ENCODE data around the gene DDO. TPM values are rescaled to one million over a fixed set of nuclear protein-coding genes. Genes with fewer than 3 reads are reported as not detected.

DDO gene
- total RNA-seq, 1 donor from 2014 or later: not detected

DNA sequence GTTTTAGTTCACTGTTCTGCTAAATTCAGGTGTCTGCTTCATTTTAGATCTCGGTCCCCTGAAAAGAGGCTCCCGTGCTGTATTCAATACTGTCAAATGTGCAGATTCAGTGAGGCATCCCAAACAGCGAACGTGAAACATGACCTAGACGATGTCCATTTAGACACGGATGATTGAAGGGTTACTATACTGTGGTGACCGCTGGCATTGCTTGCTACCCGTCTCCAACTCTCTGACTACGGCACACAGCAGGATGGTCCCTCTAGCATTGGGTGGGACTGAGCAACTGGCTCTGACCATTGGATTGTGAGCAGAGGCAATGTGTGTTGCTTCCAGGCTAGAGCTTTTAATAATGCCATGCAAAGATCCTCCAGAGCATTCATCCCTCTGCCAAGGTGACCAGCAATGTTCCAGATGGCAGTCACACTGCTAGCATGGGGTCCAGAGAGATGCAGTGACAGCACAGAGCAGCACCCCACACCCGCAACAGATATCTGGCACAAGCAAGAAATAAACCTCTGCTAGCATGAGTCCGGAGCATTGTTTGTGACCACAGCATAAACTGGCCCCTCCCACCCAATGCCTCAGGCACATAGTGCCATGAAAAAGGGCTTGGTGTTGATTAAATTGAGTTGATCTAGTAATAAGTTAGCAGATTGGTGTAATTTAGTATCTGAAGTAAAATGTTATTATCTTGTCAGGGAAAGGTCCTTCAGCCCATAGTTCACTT is 66.2 kb downstream of the DDO start:
- no peak for DNase-seq (ENCODE audit: low read depth, low spot score)
- Mint-ChIP-seq H3K36me3 (ENCODE audit: low read depth) (no peaks in the 10 kb centered on the region), H3K4me3 (no peak overlapping the region), H3K27ac (ENCODE audit: unreplicated experiment) (peak overlapping the region; percentile 15), H3K9me3 (no peaks in the 10 kb centered on the region), H3K27me3 (ENCODE audit: low read depth) (no peaks in the 10 kb centered on the region), H3K4me1 (peaks cover 47% of the 10 kb centered on the region)
- TF ChIP-seq CTCF (conservative IDR thresholded peaks at IDR 0.05): no peak

DNA sequence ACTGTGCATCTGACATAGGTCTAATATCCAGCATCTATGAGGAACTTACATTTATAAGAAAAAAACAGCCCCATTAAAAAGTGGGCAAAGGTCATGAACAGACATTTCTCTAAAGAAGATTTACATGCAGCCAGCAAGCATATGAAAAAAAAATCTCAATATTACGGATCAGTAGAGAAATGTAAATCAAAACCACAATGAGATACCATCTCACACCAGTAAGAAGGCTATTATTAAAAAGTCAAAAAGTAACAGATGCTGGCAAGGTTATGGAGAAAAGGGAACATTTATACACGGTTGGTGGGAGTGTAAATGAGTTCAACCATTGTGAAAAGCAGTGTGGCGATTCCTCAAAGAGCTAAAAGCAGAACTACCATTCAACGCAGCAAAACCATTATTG is 70.3 kb downstream of the DDO start:
- no peak overlapping the region for H3K27ac Mint-ChIP-seq (ENCODE audit: unreplicated experiment)
- no peaks in the 10 kb centered on the region for H3K36me3 Mint-ChIP-seq (ENCODE audit: low read depth)
- no peak for TF ChIP-seq CTCF (conservative IDR thresholded peaks at IDR 0.05)
- peaks cover 26% of the 10 kb centered on the region for H3K4me1 Mint-ChIP-seq
- H3K4me3 Mint-ChIP-seq: no peak overlapping the region
- H3K27me3 Mint-ChIP-seq (ENCODE audit: low read depth): no peaks in the 10 kb centered on the region
- DNase-seq (ENCODE audit: low read depth, low spot score): no peak
- no peaks in the 10 kb centered on the region for H3K9me3 Mint-ChIP-seq

- Mint-ChIP-seq H3K9me3 (no peaks in the 10 kb centered on the region), H3K4me3 (no peak overlapping the region), H3K36me3 (ENCODE audit: low read depth) (no peaks in the 10 kb centered on the region), H3K27me3 (ENCODE audit: low read depth) (no peaks in the 10 kb centered on the region), H3K4me1 (peaks cover 14% of the 10 kb centered on the region), H3K27ac (ENCODE audit: unreplicated experiment) (no peak overlapping the region)
- no peak for DNase-seq (ENCODE audit: low read depth, low spot score)
- no peak for TF ChIP-seq CTCF (conservative IDR thresholded peaks at IDR 0.05)
Measured at GRCh38 chr6:110342759-110343158, 72.6 kb downstream of the DDO start.

Other genes starting within 250 kb of the DDO start
- 48.9 and 51.6 TPM in 2 replicates for gene WASF1, start 235.9 kb downstream of the DDO start, total RNA-seq
- 17.5 and 17.9 TPM in 2 replicates for gene CDC40, start 235.1 kb downstream of the DDO start, total RNA-seq
- 3.6 and 4.7 TPM in 2 replicates for gene METTL24, start 57.2 kb downstream of the DDO start, total RNA-seq
- not detected in 2 replicates for gene SLC22A16, start 61.0 kb upstream of the DDO start, total RNA-seq

Measured in neural crest cell (in vitro differentiated cells).